Stimulated activated CD8-positive, alpha-beta memory T cell treated with anti-CD3 and anti-CD28 coated beads, Interleukin-7, amount 100 ng/mL, for 4 hours (primary cell): ENCODE results near the gene FGF13.

Experiments
- DNase-seq, 2 donors: peaks; one replicate each; pipeline ENCODE4 v3.0.0-alpha.2; 2020; ENCODE audit warnings: low read depth in 2 of 2

FGF13 gene

DNA sequence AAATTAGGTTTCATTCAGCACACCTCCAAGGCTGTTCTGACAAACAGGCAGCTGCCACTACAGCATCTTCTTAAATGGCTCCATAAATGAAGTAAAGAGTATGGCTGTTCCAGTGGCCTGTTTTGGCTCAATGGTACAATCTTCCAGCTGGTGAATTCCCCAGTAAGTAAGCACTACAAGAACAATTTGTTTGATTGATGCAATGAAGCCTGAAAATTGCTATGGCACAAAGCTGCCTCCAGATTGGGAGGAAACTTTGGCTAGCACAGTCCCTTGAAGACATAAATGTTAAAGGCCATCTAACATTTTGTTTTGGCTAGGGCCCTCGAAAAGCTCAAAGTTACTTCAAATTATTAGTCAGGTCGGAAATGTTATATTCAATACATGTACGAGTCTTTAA is 47.5 kb downstream of the FGF13 start:
- DNase-seq: no peak

DNA sequence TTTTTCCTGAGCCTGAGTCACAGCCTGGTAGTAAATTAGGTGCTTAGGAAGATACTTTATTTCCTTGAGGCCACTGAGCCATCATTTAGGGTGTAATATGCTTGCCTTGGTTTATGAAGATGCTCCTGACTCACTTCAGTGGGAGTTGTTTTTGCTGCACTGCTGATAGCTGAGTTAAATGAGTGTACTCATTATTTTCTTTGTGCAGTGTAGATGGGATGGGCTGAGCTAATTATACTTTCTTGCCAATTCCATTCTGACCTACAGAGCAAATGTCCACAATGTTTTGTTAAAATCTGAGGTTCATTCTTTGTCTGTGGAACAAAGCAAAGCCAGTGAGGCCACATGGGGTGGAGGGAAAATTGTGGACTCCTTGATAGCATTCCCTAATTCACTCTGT is 60.0 kb downstream of the FGF13 start:
- no peak for DNase-seq

DNA sequence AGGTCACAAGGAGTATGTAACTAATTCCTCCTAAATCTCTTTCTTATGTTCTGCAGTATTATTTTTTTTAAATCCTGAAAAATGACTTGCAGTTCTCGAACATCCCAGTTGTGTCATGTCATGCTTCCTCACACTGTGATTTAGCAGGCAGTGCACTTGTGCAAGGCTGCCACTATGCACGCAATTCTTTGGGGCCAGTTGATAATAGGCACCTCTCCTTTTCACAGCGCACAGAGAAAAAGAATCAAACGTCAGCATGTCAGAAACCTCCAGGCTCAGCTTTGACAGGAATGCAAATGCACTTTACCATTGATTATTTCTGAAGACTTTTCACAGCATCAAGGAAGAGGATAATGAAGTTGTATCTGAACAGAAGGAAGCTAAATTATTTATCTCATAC is 62.9 kb downstream of the FGF13 start:
- no peak for DNase-seq

DNA sequence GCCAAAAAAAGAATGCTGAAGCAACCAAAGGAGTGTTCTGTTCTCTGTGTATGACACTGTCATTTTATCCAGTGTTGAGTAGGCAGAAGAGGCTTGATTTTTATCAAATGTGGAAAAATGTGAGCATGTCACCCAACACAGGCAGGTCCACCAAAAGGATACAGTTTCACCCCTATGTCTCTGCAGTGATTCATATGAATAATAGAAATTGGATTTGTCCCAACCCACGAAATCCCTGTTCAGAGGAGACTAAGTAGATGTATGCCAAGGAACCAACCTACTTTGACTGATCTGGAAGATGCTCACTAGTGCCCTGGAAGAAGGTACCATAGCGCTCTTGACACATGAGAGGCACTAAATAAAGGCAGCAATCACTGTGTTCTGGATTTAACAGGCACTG is 72.5 kb downstream of the FGF13 start:
- DNase-seq: no peak
